HG03103 (cell line): ENCODE results near the gene NUCB1.
A peak's percentile ranks its signal among the peaks of the same experiment; 100 is the strongest.
"Not testable (repeated sequence)": the region's sequence is repeated elsewhere in the genome, so short reads cannot be mapped to it uniquely, and the experiment has no call there.

ENCODE experiments used
- ATAC-seq: cut with Tn5 transposase; IDR thresholded peaks from one replicate; pipeline ENCODE4 v1.9.1; 2021; ENCODE audit warnings: low read depth; ENCODE audit not compliant: unreplicated experiment

NUCB1 gene

GRCh38 chr19:48899781-48900476 is at the start of gene NUCB1:
Gene NUCB1 (plus strand): TSS chr19:48900312. CDS start chr19:48900797, 485 bp downstream.
- peak; percentile 78 for ATAC-seq

DNA sequence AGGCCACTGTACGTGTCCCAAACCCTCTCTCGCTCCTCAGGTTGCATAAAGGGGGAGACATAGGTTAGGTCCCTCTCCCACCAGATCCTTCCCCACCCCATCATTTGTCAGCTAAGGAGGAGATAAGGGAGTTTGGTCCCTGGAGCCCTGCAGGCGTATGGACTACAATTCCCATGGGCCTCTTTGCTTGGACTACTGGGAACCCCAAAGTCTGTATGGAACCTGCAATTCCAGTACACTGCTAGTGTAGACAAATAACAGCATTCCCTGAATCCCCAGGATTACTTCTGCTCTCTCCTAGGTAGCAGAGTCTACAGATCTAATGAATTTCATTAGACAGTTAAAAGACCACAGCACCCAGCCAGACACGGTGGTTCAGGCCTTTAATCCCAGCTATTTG is 47.8 kb upstream of the NUCB1 start:
- no peak for ATAC-seq

- no peak for ATAC-seq
These were observed 46.6 kb upstream of the NUCB1 start for GRCh38 chr19:48853483-48853882.

- ATAC-seq: no peak
These were observed 46.0 kb upstream of the NUCB1 start for GRCh38 chr19:48854103-48854502.

DNA sequence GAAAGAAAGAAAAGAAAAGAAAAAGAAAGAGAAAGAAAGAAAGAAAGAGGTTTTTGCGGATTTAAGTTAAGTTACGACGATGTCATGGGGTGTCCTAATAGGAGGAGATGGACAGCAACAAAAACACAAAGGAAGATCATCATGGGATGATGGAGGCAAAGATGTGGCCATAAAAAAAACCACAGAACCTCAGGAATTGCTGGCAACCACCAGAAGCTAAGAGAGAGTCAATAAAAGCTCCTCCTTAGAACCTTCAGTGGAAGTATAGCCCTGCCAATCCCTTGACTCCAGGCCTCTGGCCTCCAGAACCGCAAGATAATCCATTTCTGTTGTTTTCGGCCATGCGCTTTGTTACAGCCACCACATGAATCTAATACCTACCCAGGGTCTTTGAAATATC is 43.2 kb upstream of the NUCB1 start:
- ATAC-seq: no peak

DNA sequence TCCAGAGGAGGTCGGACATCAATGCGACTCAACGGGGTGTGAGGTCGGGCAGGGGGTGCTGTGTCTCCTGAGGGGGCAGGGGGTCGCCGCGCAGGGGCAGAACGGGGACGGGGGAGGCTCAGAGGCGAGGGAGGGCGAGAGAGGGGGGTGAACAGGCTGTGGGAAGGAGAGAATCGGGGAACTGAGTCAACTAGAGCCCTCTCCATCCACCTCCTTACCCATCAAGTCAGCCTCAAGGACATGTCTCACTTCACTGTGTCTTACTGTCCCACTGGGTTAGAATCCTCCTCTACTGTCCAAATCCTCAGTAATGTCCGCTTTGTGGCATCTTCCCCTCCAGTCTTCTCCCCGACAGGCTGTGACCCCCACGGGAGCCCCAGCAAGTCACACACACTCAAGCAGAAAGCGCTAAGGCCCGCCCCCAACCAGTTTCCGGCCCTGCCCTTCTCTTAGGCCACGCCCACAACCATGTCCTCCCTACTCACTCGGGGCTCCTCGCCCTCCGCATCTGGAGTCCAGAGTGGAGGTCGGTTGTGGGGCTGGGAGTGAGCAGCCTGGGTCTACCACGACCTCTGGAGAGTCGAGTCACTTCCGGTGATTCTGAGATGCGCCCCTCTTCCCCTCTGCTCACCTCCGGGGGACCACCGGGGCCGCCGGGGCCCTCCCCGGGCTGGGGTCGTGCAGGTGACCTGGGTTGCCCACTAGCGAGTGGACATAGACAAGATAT is 41.0 kb upstream of the NUCB1 start:
- ATAC-seq: no peak

DNA sequence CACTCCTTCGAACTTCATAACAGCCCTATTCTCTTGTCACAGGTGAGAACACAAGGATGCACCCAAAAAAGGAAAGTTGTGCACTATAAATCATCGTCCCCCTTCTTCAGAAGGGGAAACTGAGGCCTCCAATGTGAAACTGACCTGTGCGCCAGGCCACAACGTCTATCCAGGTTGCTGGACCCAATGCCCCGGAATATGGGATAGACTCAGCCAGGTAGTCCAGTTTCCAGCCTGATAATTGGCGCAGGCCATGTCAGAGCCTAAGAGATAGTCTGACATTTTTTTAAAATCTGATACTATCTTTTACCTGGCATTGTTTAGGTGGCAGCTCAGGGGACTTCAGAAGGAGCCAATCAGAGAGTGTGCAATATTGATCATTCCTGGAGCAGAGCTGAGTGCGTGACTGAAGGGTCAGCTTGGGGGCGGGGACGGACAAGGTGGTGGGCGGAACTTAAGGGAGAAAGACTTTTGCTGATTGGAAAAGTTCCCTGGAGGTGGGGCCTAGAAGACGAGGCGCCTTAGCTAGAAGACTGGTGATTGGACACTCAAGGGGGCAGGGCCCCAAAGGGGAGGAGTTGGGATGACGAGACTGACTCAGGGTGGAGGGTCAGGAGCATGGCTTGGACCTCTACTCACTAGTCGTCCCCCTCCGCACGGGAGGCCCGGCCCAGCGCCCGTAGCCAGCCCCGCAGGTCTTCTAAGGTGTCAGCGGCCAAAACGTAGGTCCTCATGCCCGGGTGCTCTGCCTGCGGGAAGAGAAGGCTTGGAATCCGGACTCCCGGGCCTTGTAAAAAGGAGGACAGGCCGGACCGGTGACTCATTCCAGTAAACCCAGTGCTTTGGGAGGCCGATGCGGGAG is 40.2 kb upstream of the NUCB1 start:
- no peak for ATAC-seq

- no peak for ATAC-seq
These were observed 38.8 kb upstream of the NUCB1 start for GRCh38 chr19:48861313-48861712.

DNA sequence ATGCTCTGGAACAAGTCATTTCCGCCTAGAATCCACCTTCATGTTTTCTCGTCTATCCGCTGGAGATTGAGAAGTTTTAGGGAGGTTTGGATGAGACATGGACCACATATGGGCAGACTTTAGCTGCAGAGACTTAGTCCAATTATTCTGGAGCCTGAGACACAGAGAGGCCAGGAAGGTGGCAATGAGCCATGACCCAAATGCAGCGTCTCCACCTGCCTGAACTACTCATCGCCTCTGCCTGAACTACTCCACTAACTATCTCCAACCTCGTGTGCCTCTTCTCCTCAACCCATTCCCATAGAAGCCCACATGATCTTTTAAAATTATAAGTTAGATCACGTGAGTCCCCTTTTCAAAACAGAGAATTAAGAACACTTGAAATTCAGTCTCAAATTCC is 37.3 kb upstream of the NUCB1 start:
- no peak for ATAC-seq

DNA sequence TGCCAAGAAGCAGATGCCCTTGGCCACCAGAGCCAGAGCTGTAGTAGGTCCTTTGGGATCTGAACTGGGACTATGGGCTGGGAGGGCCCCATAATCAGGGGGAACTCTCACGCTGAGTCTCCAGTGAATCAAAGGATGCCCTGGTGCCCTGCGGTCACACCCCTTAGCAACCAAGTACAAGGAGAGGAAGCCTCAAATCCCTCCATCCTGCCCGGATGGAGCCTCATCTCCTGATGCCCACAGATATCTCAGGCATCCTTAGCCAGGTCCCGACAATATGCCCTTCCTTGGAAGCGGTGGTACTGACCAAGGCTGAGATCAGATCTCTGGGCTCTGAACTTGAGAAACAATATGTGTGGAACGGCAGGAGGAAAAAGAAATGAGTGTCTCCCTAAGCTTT is 33.4 kb upstream of the NUCB1 start:
- ATAC-seq: no peak

- no peak for ATAC-seq
These were observed 32.9 kb upstream of the NUCB1 start for GRCh38 chr19:48867123-48867745.

DNA sequence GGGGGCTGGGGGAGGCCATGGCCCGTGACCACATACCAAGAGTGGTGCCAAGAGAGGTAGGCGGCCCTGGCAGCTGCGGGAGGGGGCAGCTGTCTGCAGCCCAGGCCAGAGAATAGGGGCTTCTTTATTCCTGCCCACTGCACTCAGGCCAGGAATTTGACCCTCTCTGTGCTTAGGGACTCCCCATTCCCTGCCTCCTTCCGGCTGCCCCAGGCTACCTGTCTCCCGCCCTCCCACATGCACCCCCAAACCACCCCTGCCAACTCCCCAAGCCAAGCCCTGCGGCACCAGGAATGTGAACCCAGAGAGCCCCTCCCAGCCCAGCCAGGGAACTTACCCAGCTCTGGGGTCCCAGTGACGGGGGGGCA is 32.4 kb upstream of the NUCB1 start:
- ATAC-seq: no peak

- ATAC-seq: no peak
These were observed 31.8 kb upstream of the NUCB1 start, which contains the start of gene PLEKHA4 for GRCh38 chr19:48868114-48868886. Gene PLEKHA4 (minus strand): TSS chr19:48868617. CDS start chr19:48867620, 997 bp downstream.

GRCh38 chr19:48870048-48870447 is 30.1 kb upstream of the NUCB1 start:
- no peak for ATAC-seq

GRCh38 chr19:48871471-48872181 is 28.5 kb upstream of the NUCB1 start:
- ATAC-seq: not testable (repeated sequence)

- no peak for ATAC-seq
These were observed 27.8 kb upstream of the NUCB1 start, which contains the start of gene PPP1R15A for GRCh38 chr19:48872182-48872883. Gene PPP1R15A (plus strand): TSS chr19:48872421. CDS start chr19:48873234, 813 bp downstream.

- ATAC-seq: no peak
These were observed 27.1 kb upstream of the NUCB1 start for GRCh38 chr19:48872884-48873475.
